SK-N-SH (cell line): ENCODE data around the gene CLDN5.

Experiments used
- EZH2phosphoT487 ChIP-seq: fragments of 200-600 bp; sonication (generic); IDR thresholded peaks from 2 replicates; pipeline ENCODE4 v1.6.1; 2017; ENCODE audit warnings: low read depth, mixed run types, mild to moderate bottlenecking, antibody characterized with exemption, moderate library complexity, borderline replicate concordance
- YY1 ChIP-seq: IDR thresholded peaks from 2 replicates; pipeline ENCODE4 v1.4.0; 2012; ENCODE audit warnings: low read depth, mild to moderate bottlenecking
- TF ChIP-seq, protein P1 (sequence below): fragments of 200-600 bp; sonication (generic); IDR thresholded peaks from 2 replicates; pipeline ENCODE4 v1.6.1; 2017; ENCODE audit warnings: antibody characterized with exemption, mild to moderate bottlenecking, moderate library complexity
- TF ChIP-seq, protein P2 (sequence below): fragments of 150-350 bp; IDR thresholded peaks from 2 replicates; pipeline ENCODE4 v1.6.1; 2017; ENCODE audit warnings: antibody characterized with exemption, low read length, low read depth, borderline replicate concordance
- TF ChIP-seq, protein P3 (sequence below): IDR thresholded peaks from 2 replicates; pipeline ENCODE4 v1.4.0; 2012; ENCODE audit warnings: low read depth
- TF ChIP-seq, protein P4 (sequence below): IDR thresholded peaks from 2 replicates; pipeline ENCODE4 v1.6.1; 2012; ENCODE audit warnings: mild to moderate bottlenecking, low read depth, low read length, moderate library complexity
- TF ChIP-seq, protein P5 (sequence below): IDR thresholded peaks from 2 replicates; pipeline ENCODE4 v1.4.0; 2012; ENCODE audit warnings: low read depth, borderline replicate concordance

DNA sequence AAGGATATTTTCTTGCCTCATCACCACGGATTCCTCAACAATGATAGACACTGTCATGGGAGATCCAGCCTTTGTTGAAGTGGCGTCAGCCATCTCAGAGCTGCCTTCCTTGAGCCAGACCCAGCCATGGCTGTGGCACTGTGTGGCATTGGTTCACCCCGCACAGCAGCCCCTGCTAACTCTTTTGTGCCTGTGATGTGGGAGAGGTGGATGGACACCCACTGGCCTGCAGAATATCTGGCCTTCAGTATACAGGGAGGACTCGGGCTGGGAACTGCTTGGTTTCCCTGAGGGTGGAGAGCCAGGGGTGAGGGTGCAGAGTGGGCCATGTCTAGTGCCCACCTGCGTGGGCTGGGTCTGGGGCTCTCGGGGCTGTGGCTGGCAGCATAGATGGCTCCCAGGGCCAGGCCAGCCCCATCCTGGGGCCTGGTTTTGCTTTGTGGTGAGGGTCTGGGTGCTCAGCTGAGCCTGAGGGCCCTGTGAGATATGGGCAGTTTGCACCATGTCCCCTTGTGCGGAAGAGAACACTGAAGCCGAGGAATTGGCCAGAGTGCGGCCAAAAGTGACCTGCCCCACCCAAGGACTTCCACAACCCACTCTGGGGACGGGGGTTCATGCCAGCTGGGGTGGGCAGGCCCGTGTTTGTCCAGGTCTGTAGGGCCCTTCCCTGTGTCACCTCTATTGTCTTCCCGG lies 6.1 kb downstream of the CLDN5 start:
- TF ChIP-seq, protein P1, sequence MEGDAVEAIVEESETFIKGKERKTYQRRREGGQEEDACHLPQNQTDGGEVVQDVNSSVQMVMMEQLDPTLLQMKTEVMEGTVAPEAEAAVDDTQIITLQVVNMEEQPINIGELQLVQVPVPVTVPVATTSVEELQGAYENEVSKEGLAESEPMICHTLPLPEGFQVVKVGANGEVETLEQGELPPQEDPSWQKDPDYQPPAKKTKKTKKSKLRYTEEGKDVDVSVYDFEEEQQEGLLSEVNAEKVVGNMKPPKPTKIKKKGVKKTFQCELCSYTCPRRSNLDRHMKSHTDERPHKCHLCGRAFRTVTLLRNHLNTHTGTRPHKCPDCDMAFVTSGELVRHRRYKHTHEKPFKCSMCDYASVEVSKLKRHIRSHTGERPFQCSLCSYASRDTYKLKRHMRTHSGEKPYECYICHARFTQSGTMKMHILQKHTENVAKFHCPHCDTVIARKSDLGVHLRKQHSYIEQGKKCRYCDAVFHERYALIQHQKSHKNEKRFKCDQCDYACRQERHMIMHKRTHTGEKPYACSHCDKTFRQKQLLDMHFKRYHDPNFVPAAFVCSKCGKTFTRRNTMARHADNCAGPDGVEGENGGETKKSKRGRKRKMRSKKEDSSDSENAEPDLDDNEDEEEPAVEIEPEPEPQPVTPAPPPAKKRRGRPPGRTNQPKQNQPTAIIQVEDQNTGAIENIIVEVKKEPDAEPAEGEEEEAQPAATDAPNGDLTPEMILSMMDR, result no peak
- TF ChIP-seq, protein P2, sequence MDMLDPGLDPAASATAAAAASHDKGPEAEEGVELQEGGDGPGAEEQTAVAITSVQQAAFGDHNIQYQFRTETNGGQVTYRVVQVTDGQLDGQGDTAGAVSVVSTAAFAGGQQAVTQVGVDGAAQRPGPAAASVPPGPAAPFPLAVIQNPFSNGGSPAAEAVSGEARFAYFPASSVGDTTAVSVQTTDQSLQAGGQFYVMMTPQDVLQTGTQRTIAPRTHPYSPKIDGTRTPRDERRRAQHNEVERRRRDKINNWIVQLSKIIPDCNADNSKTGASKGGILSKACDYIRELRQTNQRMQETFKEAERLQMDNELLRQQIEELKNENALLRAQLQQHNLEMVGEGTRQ, result no peak
- TF ChIP-seq, protein P3, sequence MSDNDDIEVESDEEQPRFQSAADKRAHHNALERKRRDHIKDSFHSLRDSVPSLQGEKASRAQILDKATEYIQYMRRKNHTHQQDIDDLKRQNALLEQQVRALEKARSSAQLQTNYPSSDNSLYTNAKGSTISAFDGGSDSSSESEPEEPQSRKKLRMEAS, result no peak
- TF ChIP-seq YY1, result no peak
- no peak for TF ChIP-seq EZH2phosphoT487
- TF ChIP-seq, protein P4, sequence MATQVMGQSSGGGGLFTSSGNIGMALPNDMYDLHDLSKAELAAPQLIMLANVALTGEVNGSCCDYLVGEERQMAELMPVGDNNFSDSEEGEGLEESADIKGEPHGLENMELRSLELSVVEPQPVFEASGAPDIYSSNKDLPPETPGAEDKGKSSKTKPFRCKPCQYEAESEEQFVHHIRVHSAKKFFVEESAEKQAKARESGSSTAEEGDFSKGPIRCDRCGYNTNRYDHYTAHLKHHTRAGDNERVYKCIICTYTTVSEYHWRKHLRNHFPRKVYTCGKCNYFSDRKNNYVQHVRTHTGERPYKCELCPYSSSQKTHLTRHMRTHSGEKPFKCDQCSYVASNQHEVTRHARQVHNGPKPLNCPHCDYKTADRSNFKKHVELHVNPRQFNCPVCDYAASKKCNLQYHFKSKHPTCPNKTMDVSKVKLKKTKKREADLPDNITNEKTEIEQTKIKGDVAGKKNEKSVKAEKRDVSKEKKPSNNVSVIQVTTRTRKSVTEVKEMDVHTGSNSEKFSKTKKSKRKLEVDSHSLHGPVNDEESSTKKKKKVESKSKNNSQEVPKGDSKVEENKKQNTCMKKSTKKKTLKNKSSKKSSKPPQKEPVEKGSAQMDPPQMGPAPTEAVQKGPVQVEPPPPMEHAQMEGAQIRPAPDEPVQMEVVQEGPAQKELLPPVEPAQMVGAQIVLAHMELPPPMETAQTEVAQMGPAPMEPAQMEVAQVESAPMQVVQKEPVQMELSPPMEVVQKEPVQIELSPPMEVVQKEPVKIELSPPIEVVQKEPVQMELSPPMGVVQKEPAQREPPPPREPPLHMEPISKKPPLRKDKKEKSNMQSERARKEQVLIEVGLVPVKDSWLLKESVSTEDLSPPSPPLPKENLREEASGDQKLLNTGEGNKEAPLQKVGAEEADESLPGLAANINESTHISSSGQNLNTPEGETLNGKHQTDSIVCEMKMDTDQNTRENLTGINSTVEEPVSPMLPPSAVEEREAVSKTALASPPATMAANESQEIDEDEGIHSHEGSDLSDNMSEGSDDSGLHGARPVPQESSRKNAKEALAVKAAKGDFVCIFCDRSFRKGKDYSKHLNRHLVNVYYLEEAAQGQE, result no peak
- TF ChIP-seq, protein P5, sequence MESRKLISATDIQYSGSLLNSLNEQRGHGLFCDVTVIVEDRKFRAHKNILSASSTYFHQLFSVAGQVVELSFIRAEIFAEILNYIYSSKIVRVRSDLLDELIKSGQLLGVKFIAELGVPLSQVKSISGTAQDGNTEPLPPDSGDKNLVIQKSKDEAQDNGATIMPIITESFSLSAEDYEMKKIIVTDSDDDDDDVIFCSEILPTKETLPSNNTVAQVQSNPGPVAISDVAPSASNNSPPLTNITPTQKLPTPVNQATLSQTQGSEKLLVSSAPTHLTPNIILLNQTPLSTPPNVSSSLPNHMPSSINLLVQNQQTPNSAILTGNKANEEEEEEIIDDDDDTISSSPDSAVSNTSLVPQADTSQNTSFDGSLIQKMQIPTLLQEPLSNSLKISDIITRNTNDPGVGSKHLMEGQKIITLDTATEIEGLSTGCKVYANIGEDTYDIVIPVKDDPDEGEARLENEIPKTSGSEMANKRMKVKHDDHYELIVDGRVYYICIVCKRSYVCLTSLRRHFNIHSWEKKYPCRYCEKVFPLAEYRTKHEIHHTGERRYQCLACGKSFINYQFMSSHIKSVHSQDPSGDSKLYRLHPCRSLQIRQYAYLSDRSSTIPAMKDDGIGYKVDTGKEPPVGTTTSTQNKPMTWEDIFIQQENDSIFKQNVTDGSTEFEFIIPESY, result no peak
